Nephron progenitor cell (in vitro differentiated cells): Measurements from ENCODE around the gene PRR18.
"Not testable (repeated sequence)": the region's sequence is repeated elsewhere in the genome, so short reads cannot be mapped to it uniquely, and the experiment has no call there.

Source experiments
- DNase-seq: peaks from one replicate; pipeline ENCODE4 v3.0.0; 2021
- H3K27ac Mint-ChIP-seq: 2 replicates; pipeline ENCODE4 v1.8.0; 2021; ENCODE audit warnings: mild to moderate bottlenecking, moderate library complexity, mixed read lengths
- H3K27me3 Mint-ChIP-seq: 2 replicates; pipeline ENCODE4 v1.8.0; 2021; ENCODE audit warnings: mild to moderate bottlenecking, low read depth, mixed read lengths; ENCODE audit not compliant: poor library complexity
- H3K36me3 Mint-ChIP-seq: 2 replicates; pipeline ENCODE4 v1.8.0; 2021; ENCODE audit warnings: low read depth, mixed read lengths
- H3K4me1 Mint-ChIP-seq: 2 replicates; pipeline ENCODE4 v1.8.0; 2021; ENCODE audit warnings: mixed read lengths
- H3K4me3 Mint-ChIP-seq: 2 replicates; pipeline ENCODE4 v1.8.0; 2021; ENCODE audit warnings: mild to moderate bottlenecking, moderate library complexity, mixed read lengths
- H3K9me3 Mint-ChIP-seq: 2 replicates; pipeline ENCODE4 v1.8.0; 2021; ENCODE audit warnings: mild to moderate bottlenecking, moderate library complexity, mixed read lengths
- TF ChIP-seq, protein P1 (sequence below): fragments of 200-600 bp; sonication (generic); IDR thresholded peaks from 2 replicates; pipeline ENCODE4 v1.5.0; 2021; ENCODE audit warnings: antibody characterized with exemption

Gene PRR18

DNA sequence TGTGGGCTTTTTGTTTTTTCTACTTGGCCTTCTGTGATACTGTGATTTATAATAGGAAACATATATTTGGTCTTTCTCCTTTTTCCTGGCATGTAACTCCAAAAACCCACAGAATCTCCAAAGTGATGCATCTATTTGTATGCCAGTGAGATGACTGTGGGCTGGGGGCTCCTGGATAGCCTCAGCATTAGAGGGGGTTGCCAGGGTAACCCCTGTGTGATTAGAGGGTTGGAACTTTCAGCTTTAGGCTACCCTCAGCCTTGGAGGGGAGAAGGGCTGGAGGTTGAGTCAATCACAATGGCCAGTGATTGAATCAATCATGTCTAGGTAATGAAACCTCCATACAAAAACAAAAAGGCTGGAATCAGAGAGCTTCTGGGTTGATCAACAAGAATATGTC is 44.7 kb upstream of the PRR18 start:
- Mint-ChIP-seq H3K36me3 (peaks cover 8% of the 10 kb centered on the region), H3K27ac (no peak overlapping the region), H3K9me3 (peaks cover 41% of the 10 kb centered on the region), H3K27me3 (peaks cover 20% of the 10 kb centered on the region), H3K4me3 (no peak overlapping the region), H3K4me1 (no peaks in the 10 kb centered on the region)
- TF ChIP-seq, protein P1, sequence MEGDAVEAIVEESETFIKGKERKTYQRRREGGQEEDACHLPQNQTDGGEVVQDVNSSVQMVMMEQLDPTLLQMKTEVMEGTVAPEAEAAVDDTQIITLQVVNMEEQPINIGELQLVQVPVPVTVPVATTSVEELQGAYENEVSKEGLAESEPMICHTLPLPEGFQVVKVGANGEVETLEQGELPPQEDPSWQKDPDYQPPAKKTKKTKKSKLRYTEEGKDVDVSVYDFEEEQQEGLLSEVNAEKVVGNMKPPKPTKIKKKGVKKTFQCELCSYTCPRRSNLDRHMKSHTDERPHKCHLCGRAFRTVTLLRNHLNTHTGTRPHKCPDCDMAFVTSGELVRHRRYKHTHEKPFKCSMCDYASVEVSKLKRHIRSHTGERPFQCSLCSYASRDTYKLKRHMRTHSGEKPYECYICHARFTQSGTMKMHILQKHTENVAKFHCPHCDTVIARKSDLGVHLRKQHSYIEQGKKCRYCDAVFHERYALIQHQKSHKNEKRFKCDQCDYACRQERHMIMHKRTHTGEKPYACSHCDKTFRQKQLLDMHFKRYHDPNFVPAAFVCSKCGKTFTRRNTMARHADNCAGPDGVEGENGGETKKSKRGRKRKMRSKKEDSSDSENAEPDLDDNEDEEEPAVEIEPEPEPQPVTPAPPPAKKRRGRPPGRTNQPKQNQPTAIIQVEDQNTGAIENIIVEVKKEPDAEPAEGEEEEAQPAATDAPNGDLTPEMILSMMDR = no peak
- DNase-seq = no peak

DNA sequence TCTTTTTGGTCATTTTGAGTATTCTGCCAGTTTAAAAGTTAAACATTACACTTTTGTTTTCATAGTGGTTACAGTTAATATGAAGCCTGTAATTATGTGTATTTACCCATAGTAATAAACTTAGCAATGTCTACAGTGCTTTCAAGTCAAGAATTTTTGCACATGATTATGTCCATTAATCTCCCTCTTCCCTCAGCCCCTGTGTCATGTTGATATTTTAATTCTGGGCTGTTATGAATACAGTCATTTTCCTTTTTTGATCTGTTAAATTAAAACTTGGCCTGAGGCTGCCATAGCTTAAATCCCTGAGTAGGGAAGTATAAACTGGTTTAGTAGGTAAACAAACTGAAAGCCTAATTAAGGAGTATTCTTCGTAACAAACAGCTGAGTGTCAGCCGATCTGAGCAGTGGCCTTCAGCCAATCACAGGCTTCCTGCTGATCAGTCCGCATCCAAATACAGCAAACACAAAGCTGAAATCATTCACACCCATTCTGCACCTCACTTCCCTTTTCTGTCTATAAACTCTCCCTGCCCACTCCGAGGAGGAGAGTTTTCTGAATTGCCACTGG is 43.6 kb upstream of the PRR18 start:
- peaks cover 41% of the 10 kb centered on the region for H3K9me3 Mint-ChIP-seq
- no peaks in the 10 kb centered on the region for H3K4me1 Mint-ChIP-seq
- peaks cover 22% of the 10 kb centered on the region for H3K27me3 Mint-ChIP-seq
- peaks cover 8% of the 10 kb centered on the region for H3K36me3 Mint-ChIP-seq
- no peak for DNase-seq
- TF ChIP-seq, protein P1 = no peak
- no peak overlapping the region for H3K4me3 Mint-ChIP-seq
- no peak overlapping the region for H3K27ac Mint-ChIP-seq

DNA sequence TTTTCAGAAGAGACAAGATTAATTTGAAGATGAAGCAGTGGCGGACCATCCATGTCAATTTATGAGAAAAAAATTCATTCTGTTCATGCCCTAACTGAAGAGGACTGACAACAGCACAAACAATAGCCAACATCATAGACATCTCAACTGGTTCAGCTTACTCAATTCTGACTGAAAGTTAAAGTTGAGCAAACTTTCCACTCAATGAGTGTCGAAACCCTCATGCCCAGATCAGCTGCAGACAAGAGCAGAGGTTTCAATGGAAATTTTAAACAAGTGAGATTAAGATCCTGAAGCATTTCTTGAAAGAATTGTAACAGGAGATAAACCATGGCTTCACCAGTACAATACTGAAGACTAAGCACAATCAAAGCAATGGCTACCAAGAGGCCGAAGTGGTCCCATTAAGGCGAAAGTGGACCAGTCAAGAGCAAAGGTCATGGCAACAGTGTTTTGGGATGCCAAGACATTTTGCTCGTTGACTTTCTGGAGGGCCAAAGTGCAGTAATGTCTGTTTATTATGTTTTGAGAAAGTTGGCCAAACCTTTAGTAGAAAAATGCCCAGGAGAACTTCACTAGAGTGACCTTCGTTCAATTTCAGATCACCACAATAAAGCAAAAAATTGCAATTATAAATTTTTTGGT is 40.2 kb upstream of the PRR18 start:
- no peak overlapping the region for H3K27ac Mint-ChIP-seq
- H3K4me1 Mint-ChIP-seq = peaks cover 4% of the 10 kb centered on the region
- H3K27me3 Mint-ChIP-seq = peaks cover 28% of the 10 kb centered on the region
- no peak for DNase-seq
- H3K4me3 Mint-ChIP-seq = no peak overlapping the region
- TF ChIP-seq, protein P1 = no peak
- H3K36me3 Mint-ChIP-seq = peaks cover 8% of the 10 kb centered on the region
- peaks cover 41% of the 10 kb centered on the region for H3K9me3 Mint-ChIP-seq

DNA sequence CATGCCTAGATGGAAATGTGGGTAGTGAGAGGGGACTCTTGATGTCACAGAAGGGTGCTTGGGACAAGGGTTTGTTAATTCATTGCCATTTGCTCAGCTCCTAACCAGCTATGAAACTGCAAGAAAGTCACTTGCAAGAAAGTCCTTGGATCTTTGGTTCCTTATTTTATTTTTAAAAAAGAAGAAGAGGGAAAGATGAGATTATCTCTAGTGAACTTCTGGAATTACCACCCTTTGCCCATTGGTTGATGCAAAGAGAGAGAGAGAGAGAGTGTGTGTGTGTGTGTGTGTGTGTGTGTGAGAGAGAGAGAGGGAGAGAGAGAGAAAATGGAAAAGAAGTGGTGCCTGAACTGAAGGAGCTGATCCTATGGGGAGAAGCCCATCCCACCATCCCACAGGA is 38.8 kb upstream of the PRR18 start:
- H3K4me1 Mint-ChIP-seq = peaks cover 8% of the 10 kb centered on the region
- peaks cover 8% of the 10 kb centered on the region for H3K36me3 Mint-ChIP-seq
- no peak for DNase-seq

DNA sequence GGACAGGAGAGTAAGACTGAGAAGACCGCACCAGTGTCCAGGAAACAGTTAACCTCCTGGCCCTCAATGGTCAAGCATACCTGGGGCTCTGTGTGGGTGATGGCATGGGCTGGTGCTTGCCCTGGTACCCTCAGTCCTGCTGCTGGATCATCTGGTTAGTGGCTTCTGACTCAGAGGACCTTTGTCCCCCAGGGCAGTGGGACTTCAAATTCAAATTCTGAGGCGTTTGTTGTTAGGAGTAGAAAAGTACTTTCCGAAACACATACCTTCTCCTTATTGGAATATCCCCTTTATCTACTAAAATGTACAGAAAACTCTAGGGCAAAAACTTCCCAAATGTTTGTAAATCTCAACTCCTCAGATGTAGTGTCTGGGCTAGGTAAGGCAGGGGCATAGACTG is 38.3 kb upstream of the PRR18 start:
- Mint-ChIP-seq H3K36me3 (peaks cover 8% of the 10 kb centered on the region), H3K27me3 (peaks cover 25% of the 10 kb centered on the region), H3K4me1 (peaks cover 14% of the 10 kb centered on the region), H3K27ac (no peak overlapping the region), H3K4me3 (no peak overlapping the region), H3K9me3 (peaks cover 33% of the 10 kb centered on the region)
- TF ChIP-seq, protein P1 = no peak
- no peak for DNase-seq

More for the DNA sequence above, 38.8 kb upstream of the PRR18 start:
- H3K27me3 Mint-ChIP-seq = peaks cover 25% of the 10 kb centered on the region
- H3K27ac Mint-ChIP-seq = no peak overlapping the region
- TF ChIP-seq, protein P1 = no peak
- peaks cover 39% of the 10 kb centered on the region for H3K9me3 Mint-ChIP-seq
- H3K4me3 Mint-ChIP-seq = no peak overlapping the region

DNA sequence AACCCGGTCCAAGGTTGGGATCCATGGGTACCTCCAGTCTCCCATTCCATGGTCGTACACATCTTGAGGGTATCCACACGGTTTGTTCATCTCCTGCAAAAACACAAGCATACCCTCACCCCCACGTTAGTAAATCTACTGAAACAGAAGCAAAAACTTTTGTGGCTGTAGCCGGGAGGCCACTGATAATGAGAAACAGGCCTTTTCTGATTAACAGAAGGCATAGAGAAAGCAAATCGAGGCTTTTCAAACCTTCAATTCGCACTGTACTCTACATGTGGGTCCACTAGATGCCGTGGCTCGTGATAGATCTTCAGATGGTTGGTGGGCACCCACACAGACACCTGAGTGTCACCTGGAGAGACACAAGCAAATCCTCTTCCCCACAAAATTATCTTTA is 37.5 kb upstream of the PRR18 start:
- H3K9me3 Mint-ChIP-seq = peaks cover 28% of the 10 kb centered on the region
- H3K4me3 Mint-ChIP-seq, H3K27ac Mint-ChIP-seq, H3K36me3 Mint-ChIP-seq, DNase-seq: not testable (repeated sequence)
- H3K27me3 Mint-ChIP-seq = peaks cover 25% of the 10 kb centered on the region
- peaks cover 17% of the 10 kb centered on the region for H3K4me1 Mint-ChIP-seq

DNA sequence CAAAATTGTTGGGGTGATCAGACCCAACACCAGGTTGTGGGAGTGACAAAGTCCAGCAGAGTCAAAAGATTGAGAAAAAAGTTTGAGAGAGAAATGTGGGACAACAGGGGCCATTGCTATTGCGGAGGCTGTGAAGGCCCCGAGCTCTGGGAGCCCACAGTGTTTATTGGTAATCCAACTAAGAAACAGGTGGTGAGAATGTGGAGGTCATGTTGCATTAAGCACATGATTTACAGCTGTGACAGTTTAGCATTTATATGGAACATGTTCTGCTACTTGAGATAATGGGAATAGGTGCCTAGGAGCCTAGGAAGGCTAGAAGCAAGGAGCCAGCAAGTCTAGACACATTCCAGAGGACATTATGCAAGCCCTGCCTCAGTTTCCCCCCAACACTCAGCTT is 36.7 kb upstream of the PRR18 start:
- H3K27me3 Mint-ChIP-seq = peaks cover 25% of the 10 kb centered on the region
- H3K4me3 Mint-ChIP-seq, H3K27ac Mint-ChIP-seq, DNase-seq: not testable (repeated sequence)
- peaks cover 17% of the 10 kb centered on the region for H3K4me1 Mint-ChIP-seq
- H3K9me3 Mint-ChIP-seq = peaks cover 21% of the 10 kb centered on the region
- H3K36me3 Mint-ChIP-seq = peaks cover 12% of the 10 kb centered on the region
